Measurements from ENCODE around the gene FRMD4A.

- TF ChIP-seq CTCF (IDR thresholded peaks at IDR 0.05) (no peak), EZH2phosphoT487 (IDR thresholded peaks at IDR 0.05) (no peak), EZH2 (IDR thresholded peaks at IDR 0.05) (no peak)
These were observed 125.5 kb downstream of the FRMD4A start for GRCh38 chr10:14205233-14205632.

Measured in neural progenitor cell (in vitro differentiated cells).